Measurements from ENCODE around the gene CCNY. TPM values are rescaled to one million over a fixed set of nuclear protein-coding genes. Genes with fewer than 3 reads are reported as not detected.
A peak's percentile ranks its signal among the peaks of the same experiment; 100 is the strongest.

The CCNY gene
- total RNA-seq, 1 experiment from 2014 or later = 62.2 TPM

- Histone ChIP-seq H3K4me2 (ENCODE audit: low read length) (no peak overlapping the region), H3K27me3 (ENCODE audit: insufficient read depth, low read length) (no peaks in the 10 kb centered on the region), H3K9ac (ENCODE audit: low read length) (no peak overlapping the region), H3K9me3 (ENCODE audit: control insufficient read depth in 1 of 2, insufficient read depth in 1 of 2, low read depth in 1 of 2, low read length in 2 of 2) (no peaks in the 10 kb centered on the region), H3K4me1 (ENCODE audit: control insufficient read depth in 1 of 2, insufficient read depth in 2 of 2, low read length in 2 of 2) (no peaks in the 10 kb centered on the region), H3K4me3 (replicated peaks in 1 of 2; ENCODE audit: low read depth in 1 of 2, low read length in 2 of 2) (no peak overlapping the region), H3K9me2 (ENCODE audit: insufficient read depth) (no peaks in the 10 kb centered on the region), H3K36me3 (ENCODE audit: control insufficient read depth in 1 of 2, insufficient read depth in 2 of 2, low read length in 2 of 2) (no peaks in the 10 kb centered on the region), H2AFZ (ENCODE audit: low read depth, low read length, poor library complexity, severe bottlenecking) (no peak overlapping the region), H3K27ac (ENCODE audit: low read depth, low read length) (no peak overlapping the region), H3K79me2 (ENCODE audit: insufficient read depth, low read length) (peaks cover 50% of the 10 kb centered on the region), H4K20me1 (ENCODE audit: insufficient read depth) (peaks cover 3% of the 10 kb centered on the region; the same call in 1 of the 2 replicates)
- ChIA-PET CTCF (no interaction called here), POLR2A (no interaction called here), RAD21 (ENCODE audit: low non-redundant PET in 1 of 2, low total read pairs in 2 of 2, uncharacterized antibody in 2 of 2, unreplicated experiment in 2 of 2) (no interaction called here)
- no peak for TF ChIP-seq RAD21 (IDR thresholded peaks at IDR 0.05; ENCODE audit: low read depth)
- TF ChIP-seq POLR2A (IDR thresholded peaks at IDR 0.05; ENCODE audit: borderline replicate concordance, extremely low read depth, insufficient read depth, insufficient read length) = no peak
- TF ChIP-seq ELF1 (IDR thresholded peaks at IDR 0.05; ENCODE audit: borderline replicate concordance, low read depth) = no peak
- no peak for TF ChIP-seq CBX3 (IDR thresholded peaks at IDR 0.05; ENCODE audit: low read depth)
- no peak for TF ChIP-seq MAX (IDR thresholded peaks at IDR 0.05)
- no peak for TF ChIP-seq SIN3A (IDR thresholded peaks at IDR 0.05; ENCODE audit: low read depth)
- TF ChIP-seq ZNF274 (IDR thresholded peaks at IDR 0.05; ENCODE audit: low read depth, low read length) = no peak
- no peak for TF ChIP-seq CEBPB (IDR thresholded peaks at IDR 0.05; ENCODE audit: low read depth)
- ATAC-seq = no peak
- BruUV-seq (replicated peaks) = no TSS peak
- no peak for DNase-seq (ENCODE audit: low read depth, low spot score)
- intact Hi-C loops (cut with micrococcal nuclease) = no loop called here
These were observed 135.1 kb downstream of the CCNY start for GRCh38 chr10:35471435-35471834.

GRCh38 chr10:35480142-35480541, 143.8 kb downstream of the CCNY start:
- Histone ChIP-seq H3K36me3 (ENCODE audit: control insufficient read depth in 1 of 2, insufficient read depth in 2 of 2, low read length in 2 of 2) (no peaks in the 10 kb centered on the region), H3K9me3 (ENCODE audit: control insufficient read depth in 1 of 2, insufficient read depth in 1 of 2, low read depth in 1 of 2, low read length in 2 of 2) (no peaks in the 10 kb centered on the region), H4K20me1 (ENCODE audit: insufficient read depth) (no peaks in the 10 kb centered on the region), H3K27me3 (ENCODE audit: insufficient read depth, low read length) (no peaks in the 10 kb centered on the region), H3K4me2 (ENCODE audit: low read length) (no peak overlapping the region), H3K9ac (ENCODE audit: low read length) (no peak overlapping the region), H3K27ac (ENCODE audit: low read depth, low read length) (no peak overlapping the region), H3K9me2 (ENCODE audit: insufficient read depth) (no peaks in the 10 kb centered on the region), H2AFZ (ENCODE audit: low read depth, low read length, poor library complexity, severe bottlenecking) (no peak overlapping the region), H3K4me3 (replicated peaks in 1 of 2; ENCODE audit: low read depth in 1 of 2, low read length in 2 of 2) (no peak overlapping the region), H3K79me2 (ENCODE audit: insufficient read depth, low read length) (peaks cover 18% of the 10 kb centered on the region; the same call in 1 of the 2 replicates), H3K4me1 (ENCODE audit: control insufficient read depth in 1 of 2, insufficient read depth in 2 of 2, low read length in 2 of 2) (no peaks in the 10 kb centered on the region)
- no TSS peak for BruUV-seq (replicated peaks)
- ChIA-PET RAD21 (ENCODE audit: low non-redundant PET in 1 of 2, low total read pairs in 2 of 2, uncharacterized antibody in 2 of 2, unreplicated experiment in 2 of 2) (no interaction called here), POLR2A (no interaction called here), CTCF (interaction anchor here (1.0 kb wide), 1 partner anchor 12 kb away, joined by 3 read pairs; no protein-coding TSS in a partner anchor)
- TF ChIP-seq RAD21 (IDR thresholded peaks at IDR 0.05; ENCODE audit: low read depth) (peak; percentile 20; the same call in 1 of the 2 replicates), SRF (IDR thresholded peaks at IDR 0.05; ENCODE audit: low read depth) (no peak), CBX3 (IDR thresholded peaks at IDR 0.05; ENCODE audit: low read depth) (no peak), MAX (IDR thresholded peaks at IDR 0.05) (no peak), CTCF (IDR thresholded peaks at IDR 0.05 in 2 of 3, conservative IDR thresholded peaks at IDR 0.05 in 1 of 3; ENCODE audit: borderline replicate concordance in 1 of 3, insufficient read depth in 1 of 3, low read depth in 2 of 3, low read length in 2 of 3) (peak; percentile 10 to 29 (median 28); a peak in 2 of 6 replicates)
- ATAC-seq (peak; percentile 83), DNase-seq (ENCODE audit: low read depth, low spot score) (no peak)
- intact Hi-C loops (cut with micrococcal nuclease) = no loop called here

All from HCT116 (cell line).